Breast epithelium (tissue), 4 donors: ENCODE results near the gene CYP39A1. TPM values are rescaled to one million over a fixed set of nuclear protein-coding genes. Genes with fewer than 3 reads are reported as not detected.

Experiments used
- DNase-seq, 2 donors: peaks; one replicate each; pipeline ENCODE4 v3.0.0-alpha.2; 2019; ENCODE audit warnings: low spot score in 2 of 2
- H3K27ac ChIP-seq, 2 donors: fragments of 200-600 bp; sonication (generic) in 1 of 2; one replicate each; pipeline ENCODE4 v1.5.1; 2016 to 2019; ENCODE audit warnings: mild to moderate bottlenecking in 1 of 2
- H3K27me3 ChIP-seq, 2 donors: fragments of 200-600 bp; sonication (generic) in 1 of 2; one replicate each; pipeline versions ENCODE4 v1.5.1 to v1.6.0; 2017 to 2019; ENCODE audit warnings: control low read depth in 1 of 2, mild to moderate bottlenecking in 1 of 2
- H3K36me3 ChIP-seq: fragments of 200-600 bp; one replicate; pipeline ENCODE4 v1.5.1; 2019
- H3K4me1 ChIP-seq, 2 donors: fragments of 200-600 bp; sonication (generic); one replicate each; pipeline ENCODE4 v1.5.1; 2016 to 2019; ENCODE audit warnings: control low read depth in 1 of 2
- H3K4me3 ChIP-seq, 3 donors: fragments of 200-600 bp; sonication (generic); 1 replicate in 2 of 3; 2 replicates in 1 of 3; pipeline ENCODE4 v1.5.1; 2016 to 2019; ENCODE audit warnings: mild to moderate bottlenecking in 3 of 3, moderate library complexity in 2 of 3
- H3K9me3 ChIP-seq, 2 donors: fragments of 200-600 bp; sonication (generic) in 1 of 2; one replicate each; pipeline ENCODE4 v1.5.1; 2016 to 2019; ENCODE audit warnings: control low read depth in 1 of 2
- POLR2A ChIP-seq: fragments of 450-650 bp; IDR thresholded peaks from one replicate; pipeline ENCODE4 v1.6.1; 2016; ENCODE audit warnings: antibody characterized with exemption, mild to moderate bottlenecking, moderate library complexity
- POLR2AphosphoS5 ChIP-seq, 3 donors: sonication (generic); formaldehyde crosslinking; IDR thresholded peaks; one replicate each; pipeline ENCODE4 v1.6.1; 2017; ENCODE audit warnings: antibody characterized with exemption in 3 of 3
- intact Hi-C: fragments of 100-400 bp; cut with DNase I; formaldehyde crosslinking; loops from one replicate; pipeline ENCODE4 v1.15.1; 2023; ENCODE audit warnings: low total_unique reads
- total RNA-seq, 3 donors: library from RNA; depleted of rRNA; stranded (reverse); fragments of >200 nt; gene quantifications; one replicate each; pipeline ENCODE4 v1.1.0, GENCODE V29; 2016
- TF ChIP-seq, protein P1 (sequence below), 3 donors: fragments of 450-650 bp; IDR thresholded peaks; one replicate each; pipeline ENCODE4 v1.5.1; 2016 to 2017; ENCODE audit warnings: antibody characterized with exemption in 3 of 3, mild to moderate bottlenecking in 3 of 3, moderate library complexity in 3 of 3

CYP39A1 gene
- total RNA-seq, 3 donors from 2014 or later, result 1.6 to 12.3 (median 6.9) TPM

DNA sequence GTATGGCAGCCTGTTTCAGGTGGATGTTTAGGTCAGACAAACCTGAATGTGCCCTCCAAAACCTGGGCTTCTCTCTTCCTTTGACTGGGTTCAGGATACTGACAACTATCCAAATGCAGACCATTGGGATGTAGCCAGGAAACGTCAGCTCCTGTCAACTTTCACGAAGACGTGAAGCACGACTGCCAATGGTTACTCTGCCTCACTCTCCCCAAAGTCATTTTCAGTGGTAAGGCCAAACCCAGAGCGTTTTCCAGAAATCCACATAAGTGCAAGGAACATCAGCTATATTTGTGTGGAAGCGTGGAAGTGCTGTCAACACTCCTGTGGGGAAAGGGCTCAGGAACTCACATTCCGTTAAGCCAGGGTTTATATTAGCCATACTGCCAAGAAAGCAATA, 141.3 kb downstream of the CYP39A1 start:
- Histone ChIP-seq H3K27me3 (no peaks in the 10 kb centered on the region), H3K4me1 (no peaks in the 10 kb centered on the region), H3K9me3 (no peaks in the 10 kb centered on the region), H3K36me3 (no peaks in the 10 kb centered on the region), H3K27ac (peak overlapping the region; percentile 43 to 73), H3K4me3 (no peak overlapping the region)
- TF ChIP-seq POLR2A, result no peak
- TF ChIP-seq, protein P1, sequence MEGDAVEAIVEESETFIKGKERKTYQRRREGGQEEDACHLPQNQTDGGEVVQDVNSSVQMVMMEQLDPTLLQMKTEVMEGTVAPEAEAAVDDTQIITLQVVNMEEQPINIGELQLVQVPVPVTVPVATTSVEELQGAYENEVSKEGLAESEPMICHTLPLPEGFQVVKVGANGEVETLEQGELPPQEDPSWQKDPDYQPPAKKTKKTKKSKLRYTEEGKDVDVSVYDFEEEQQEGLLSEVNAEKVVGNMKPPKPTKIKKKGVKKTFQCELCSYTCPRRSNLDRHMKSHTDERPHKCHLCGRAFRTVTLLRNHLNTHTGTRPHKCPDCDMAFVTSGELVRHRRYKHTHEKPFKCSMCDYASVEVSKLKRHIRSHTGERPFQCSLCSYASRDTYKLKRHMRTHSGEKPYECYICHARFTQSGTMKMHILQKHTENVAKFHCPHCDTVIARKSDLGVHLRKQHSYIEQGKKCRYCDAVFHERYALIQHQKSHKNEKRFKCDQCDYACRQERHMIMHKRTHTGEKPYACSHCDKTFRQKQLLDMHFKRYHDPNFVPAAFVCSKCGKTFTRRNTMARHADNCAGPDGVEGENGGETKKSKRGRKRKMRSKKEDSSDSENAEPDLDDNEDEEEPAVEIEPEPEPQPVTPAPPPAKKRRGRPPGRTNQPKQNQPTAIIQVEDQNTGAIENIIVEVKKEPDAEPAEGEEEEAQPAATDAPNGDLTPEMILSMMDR (IDR thresholded peaks at IDR 0.05), result no peak
- intact Hi-C loops, result no loop called here
- no peak for DNase-seq

DNA sequence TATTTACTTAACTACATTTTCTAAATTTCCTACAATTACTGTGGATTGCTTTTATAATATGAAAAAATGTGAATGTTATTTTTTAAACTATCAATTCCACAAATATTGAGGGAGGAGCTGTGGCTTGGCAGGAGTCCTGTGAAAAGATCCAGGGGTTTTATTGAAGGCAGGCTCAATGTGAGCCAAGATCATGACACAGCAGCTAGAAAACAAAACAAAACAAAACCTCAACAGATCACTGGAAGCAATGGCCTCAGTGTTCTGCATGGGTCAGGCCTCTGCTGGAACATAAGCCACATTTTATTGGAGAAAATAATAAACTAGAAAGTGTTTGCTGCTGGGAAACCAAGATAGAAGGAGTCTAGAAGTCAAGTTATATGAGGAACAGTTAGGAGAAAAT, 142.0 kb downstream of the CYP39A1 start:
- H3K36me3 ChIP-seq, result no peaks in the 10 kb centered on the region
- H3K4me1 ChIP-seq, result no peaks in the 10 kb centered on the region
- TF ChIP-seq POLR2A (no peak), POLR2AphosphoS5 (IDR thresholded peaks at IDR 0.05) (no peak)
- TF ChIP-seq, protein P1 (IDR thresholded peaks at IDR 0.05), result no peak
- intact Hi-C loops, result no loop called here
- no peaks in the 10 kb centered on the region for H3K9me3 ChIP-seq
- DNase-seq, result no peak
- no peak overlapping the region for H3K4me3 ChIP-seq
- H3K27ac ChIP-seq, result peak overlapping the region in 1 of 2 donors; percentile 43
- H3K27me3 ChIP-seq, result no peaks in the 10 kb centered on the region

DNA sequence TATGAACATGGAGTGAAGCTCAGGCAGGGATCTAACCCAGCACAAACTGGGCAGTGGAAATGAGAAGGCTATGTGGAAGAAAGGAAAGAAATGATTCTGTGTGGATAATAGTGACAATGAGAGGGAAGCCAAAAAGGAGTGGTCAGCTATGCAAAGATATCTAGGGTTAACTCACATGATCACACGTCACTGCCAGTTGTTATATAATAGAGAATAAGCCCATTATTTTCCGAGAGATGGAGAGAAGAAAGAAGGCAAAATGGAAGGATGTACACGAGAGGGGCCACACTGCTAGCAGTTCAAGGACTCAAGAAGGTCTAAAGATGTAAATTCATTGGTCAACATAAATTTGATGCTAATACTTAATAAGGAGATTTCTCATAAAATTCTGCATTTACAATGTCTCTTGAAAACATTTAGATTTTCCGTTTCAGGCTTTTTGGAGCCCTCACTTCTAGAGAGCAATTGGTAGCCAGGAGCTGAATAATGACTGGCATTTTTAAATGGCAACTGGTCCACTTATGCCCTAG, 142.6 kb downstream of the CYP39A1 start:
- H3K27ac ChIP-seq, result no peak overlapping the region
- TF ChIP-seq POLR2A (no peak), POLR2AphosphoS5 (IDR thresholded peaks at IDR 0.05) (no peak)
- TF ChIP-seq, protein P1 (IDR thresholded peaks at IDR 0.05), result no peak
- no peak overlapping the region for H3K4me3 ChIP-seq
- DNase-seq, result no peak
- no peaks in the 10 kb centered on the region for H3K4me1 ChIP-seq
- H3K36me3 ChIP-seq, result no peaks in the 10 kb centered on the region
- H3K9me3 ChIP-seq, result no peaks in the 10 kb centered on the region
- no peaks in the 10 kb centered on the region for H3K27me3 ChIP-seq
- intact Hi-C loops, result no loop called here

DNA sequence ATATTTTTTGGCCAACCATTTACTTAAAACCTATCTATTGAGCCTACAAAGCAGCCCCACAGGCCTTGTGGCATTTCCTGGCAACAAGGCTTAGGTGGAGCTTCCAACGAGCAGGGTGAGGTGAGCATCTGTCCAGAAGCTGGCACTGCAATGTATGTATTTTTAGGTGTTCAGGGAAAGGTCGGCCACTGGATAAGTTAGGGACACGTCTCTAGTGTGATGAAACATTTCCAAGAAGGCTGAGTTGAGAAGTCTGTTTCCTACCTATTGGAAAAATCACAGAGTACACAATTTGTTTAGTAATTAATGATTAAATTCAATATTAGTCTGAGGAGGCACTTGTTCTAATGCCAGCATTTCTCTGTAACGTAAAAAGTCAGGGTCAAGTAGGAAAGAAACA, 143.6 kb downstream of the CYP39A1 start:
- H3K4me1 ChIP-seq, result no peaks in the 10 kb centered on the region
- no peaks in the 10 kb centered on the region for H3K9me3 ChIP-seq
- H3K27ac ChIP-seq, result no peak overlapping the region
- DNase-seq, result no peak
- intact Hi-C loops, result no loop called here
- H3K4me3 ChIP-seq, result no peak overlapping the region
- no peaks in the 10 kb centered on the region for H3K36me3 ChIP-seq
- no peaks in the 10 kb centered on the region for H3K27me3 ChIP-seq
- TF ChIP-seq, protein P1 (IDR thresholded peaks at IDR 0.05), result no peak
- TF ChIP-seq POLR2AphosphoS5 (IDR thresholded peaks at IDR 0.05) (no peak), POLR2A (no peak)

DNA sequence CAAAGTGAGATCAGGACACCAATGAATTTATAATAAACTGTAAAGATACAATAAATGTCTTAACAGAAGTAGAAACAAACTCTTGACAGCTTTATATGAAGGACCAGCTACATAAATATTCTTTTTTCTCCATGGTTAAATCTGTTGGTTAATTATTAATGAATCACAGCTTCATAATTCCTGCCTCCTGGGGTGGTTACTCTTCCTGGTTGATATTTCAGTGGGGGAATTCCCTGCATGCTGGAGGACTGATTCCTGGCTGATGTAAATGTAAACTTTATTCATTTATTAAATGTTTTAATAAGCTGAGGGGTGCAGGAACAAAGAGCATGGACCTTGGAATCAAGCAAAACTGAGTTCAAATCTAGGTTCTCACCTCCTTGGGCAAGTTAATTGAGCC, 145.2 kb downstream of the CYP39A1 start:
- Histone ChIP-seq H3K36me3 (no peaks in the 10 kb centered on the region), H3K27ac (no peak overlapping the region), H3K4me3 (no peak overlapping the region), H3K9me3 (no peaks in the 10 kb centered on the region), H3K4me1 (no peaks in the 10 kb centered on the region), H3K27me3 (no peaks in the 10 kb centered on the region)
- TF ChIP-seq POLR2A, result no peak
- TF ChIP-seq POLR2AphosphoS5 (IDR thresholded peaks at IDR 0.05), result no peak
- TF ChIP-seq, protein P1 (IDR thresholded peaks at IDR 0.05), result no peak
- intact Hi-C loops, result no loop called here
- DNase-seq, result no peak
